Measurements from ENCODE around the gene PAQR9. TPM values are rescaled to one million over a fixed set of nuclear protein-coding genes. Genes with fewer than 3 reads are reported as not detected.

The PAQR9 gene
- total RNA-seq, 1 experiment from 2014 or later, result not detected

DNA sequence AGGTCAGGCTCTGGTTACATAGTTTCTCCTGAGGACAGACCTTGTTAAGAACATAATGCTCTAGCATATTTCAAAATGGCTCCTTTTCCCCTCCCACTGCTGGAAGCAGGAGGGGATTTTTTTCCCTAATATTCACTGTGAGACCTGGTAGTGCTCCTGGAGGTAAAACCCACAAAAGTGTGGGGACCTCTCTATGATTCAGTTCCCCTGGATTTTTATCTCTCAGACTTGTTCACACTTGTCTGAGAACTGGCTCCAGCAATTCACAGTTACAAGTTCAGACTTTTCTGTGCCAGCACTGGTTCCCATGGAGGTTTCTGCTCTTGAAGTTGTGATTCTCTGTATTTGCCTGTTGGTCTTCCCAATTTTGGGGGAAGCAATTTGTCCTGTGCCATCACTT is 38.3 kb downstream of the PAQR9 start:
- H3K27ac ChIP-seq, result no peak overlapping the region
- no peaks in the 10 kb centered on the region for H3K4me1 ChIP-seq (replicated peaks; ENCODE audit: insufficient read depth)
- no peak overlapping the region for H3K4me2 ChIP-seq
- DNase-seq, result no peak
- H3K9me2 ChIP-seq (ENCODE audit: insufficient read depth), result no peaks in the 10 kb centered on the region
- no peak overlapping the region for H3K4me3 ChIP-seq
- BruUV-seq (replicated peaks), result no TSS peak
- intact Hi-C loops (cut with micrococcal nuclease; ENCODE audit: unreplicated experiment), result no loop called here
- H3K79me2 ChIP-seq (ENCODE audit: low read depth), result no peaks in the 10 kb centered on the region
- H2AFZ ChIP-seq, result no peak overlapping the region
- H3F3A ChIP-seq (ENCODE audit: insufficient read depth, low read depth), result no peaks in the 10 kb centered on the region
- ChIA-PET POLR2A (ENCODE audit: unreplicated experiment) (no interaction called here), CTCF (no interaction called here)
- H3K9me3 ChIP-seq (ENCODE audit: insufficient read depth, low read depth), result no peaks in the 10 kb centered on the region; the same call in 1 of the 2 replicates
- H4K20me1 ChIP-seq (ENCODE audit: insufficient read depth), result no peaks in the 10 kb centered on the region
- TF ChIP-seq EZH2 (IDR thresholded peaks at IDR 0.05; ENCODE audit: low read depth), result no peak
- TF ChIP-seq, protein P1, sequence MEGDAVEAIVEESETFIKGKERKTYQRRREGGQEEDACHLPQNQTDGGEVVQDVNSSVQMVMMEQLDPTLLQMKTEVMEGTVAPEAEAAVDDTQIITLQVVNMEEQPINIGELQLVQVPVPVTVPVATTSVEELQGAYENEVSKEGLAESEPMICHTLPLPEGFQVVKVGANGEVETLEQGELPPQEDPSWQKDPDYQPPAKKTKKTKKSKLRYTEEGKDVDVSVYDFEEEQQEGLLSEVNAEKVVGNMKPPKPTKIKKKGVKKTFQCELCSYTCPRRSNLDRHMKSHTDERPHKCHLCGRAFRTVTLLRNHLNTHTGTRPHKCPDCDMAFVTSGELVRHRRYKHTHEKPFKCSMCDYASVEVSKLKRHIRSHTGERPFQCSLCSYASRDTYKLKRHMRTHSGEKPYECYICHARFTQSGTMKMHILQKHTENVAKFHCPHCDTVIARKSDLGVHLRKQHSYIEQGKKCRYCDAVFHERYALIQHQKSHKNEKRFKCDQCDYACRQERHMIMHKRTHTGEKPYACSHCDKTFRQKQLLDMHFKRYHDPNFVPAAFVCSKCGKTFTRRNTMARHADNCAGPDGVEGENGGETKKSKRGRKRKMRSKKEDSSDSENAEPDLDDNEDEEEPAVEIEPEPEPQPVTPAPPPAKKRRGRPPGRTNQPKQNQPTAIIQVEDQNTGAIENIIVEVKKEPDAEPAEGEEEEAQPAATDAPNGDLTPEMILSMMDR (conservative IDR thresholded peaks at IDR 0.05), result no peak
- H3K36me3 ChIP-seq (ENCODE audit: low read depth), result no peaks in the 10 kb centered on the region
- H3K27me3 ChIP-seq (ENCODE audit: insufficient read depth, low read depth), result no peaks in the 10 kb centered on the region

DNA sequence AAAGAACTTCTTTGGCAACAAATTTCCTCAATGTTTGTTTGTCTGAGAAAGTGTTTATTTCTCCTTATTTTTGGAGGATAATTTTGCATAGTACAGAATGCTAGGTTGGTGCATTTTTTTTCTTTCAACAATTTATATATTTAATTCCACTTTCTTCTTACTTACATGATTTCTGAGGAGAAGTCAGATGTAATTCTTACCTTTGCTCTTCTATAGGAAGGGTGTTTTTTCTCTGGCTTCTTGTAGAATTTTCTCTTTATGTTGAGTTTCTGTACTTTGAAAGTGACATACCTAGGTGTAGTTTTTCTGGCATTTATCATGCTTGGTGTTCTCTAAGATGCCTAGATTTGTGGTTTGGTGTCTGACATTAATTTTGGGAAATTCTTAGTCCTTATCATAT is 39.8 kb downstream of the PAQR9 start:
- POLR2A ChIA-PET (ENCODE audit: unreplicated experiment), result no interaction called here

DNA sequence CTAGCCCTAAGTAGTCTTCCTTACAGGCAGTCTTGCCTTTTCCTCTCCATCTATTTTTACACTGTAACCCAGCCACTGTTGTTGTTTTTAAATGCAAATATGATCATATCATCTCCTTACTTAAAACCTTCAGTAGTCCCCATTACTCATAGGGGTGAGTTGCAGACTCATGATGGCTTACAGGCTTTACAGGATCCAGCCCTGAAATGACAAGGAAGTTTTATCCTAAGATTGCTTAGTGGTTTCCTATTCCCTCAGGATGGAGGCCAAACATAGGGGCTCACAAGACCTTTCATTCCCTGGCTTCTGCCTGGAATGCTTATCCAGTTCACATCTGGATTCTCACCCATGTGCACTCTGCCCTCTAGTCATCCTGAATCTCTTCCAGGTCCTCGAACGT is 46.9 kb downstream of the PAQR9 start:
- Histone ChIP-seq H3K27me3 (ENCODE audit: insufficient read depth, low read depth) (no peaks in the 10 kb centered on the region), H3K4me3 (no peak overlapping the region), H3F3A (ENCODE audit: insufficient read depth, low read depth) (no peaks in the 10 kb centered on the region), H4K20me1 (ENCODE audit: insufficient read depth) (no peaks in the 10 kb centered on the region), H3K4me1 (replicated peaks; ENCODE audit: insufficient read depth) (no peaks in the 10 kb centered on the region), H3K27ac (no peak overlapping the region), H3K4me2 (no peak overlapping the region), H3K9me3 (ENCODE audit: insufficient read depth, low read depth) (no peaks in the 10 kb centered on the region), H3K36me3 (ENCODE audit: low read depth) (no peaks in the 10 kb centered on the region), H2AFZ (no peak overlapping the region), H3K9me2 (ENCODE audit: insufficient read depth) (no peaks in the 10 kb centered on the region), H3K79me2 (ENCODE audit: low read depth) (no peaks in the 10 kb centered on the region)
- ChIA-PET CTCF (no interaction called here), POLR2A (ENCODE audit: unreplicated experiment) (no interaction called here)
- BruUV-seq (replicated peaks), result no TSS peak
- intact Hi-C loops (cut with micrococcal nuclease; ENCODE audit: unreplicated experiment), result no loop called here
- peak in 1 of 2 experiments; percentile 10 for DNase-seq
- TF ChIP-seq EZH2 (IDR thresholded peaks at IDR 0.05; ENCODE audit: low read depth), result no peak
- TF ChIP-seq, protein P1 (conservative IDR thresholded peaks at IDR 0.05), result no peak

More for the DNA sequence above, 39.8 kb downstream of the PAQR9 start:
- H3K27me3 ChIP-seq (ENCODE audit: insufficient read depth, low read depth), result no peaks in the 10 kb centered on the region
- TF ChIP-seq EZH2 (IDR thresholded peaks at IDR 0.05; ENCODE audit: low read depth), result no peak
- H3K9me2 ChIP-seq (ENCODE audit: insufficient read depth), result no peaks in the 10 kb centered on the region
- H2AFZ ChIP-seq, result no peak overlapping the region
- H3K79me2 ChIP-seq (ENCODE audit: low read depth), result no peaks in the 10 kb centered on the region
- no peak overlapping the region for H3K27ac ChIP-seq
- H3K4me2 ChIP-seq, result no peak overlapping the region
- CTCF ChIA-PET, result no interaction called here
- no peaks in the 10 kb centered on the region for H3K4me1 ChIP-seq (replicated peaks; ENCODE audit: insufficient read depth)
- no peaks in the 10 kb centered on the region; the same call in 1 of the 2 replicates for H3K9me3 ChIP-seq (ENCODE audit: insufficient read depth, low read depth)
- intact Hi-C loops (cut with micrococcal nuclease; ENCODE audit: unreplicated experiment), result no loop called here
- no TSS peak for BruUV-seq (replicated peaks)
- no peaks in the 10 kb centered on the region for H4K20me1 ChIP-seq (ENCODE audit: insufficient read depth)
- no peak for DNase-seq
- no peaks in the 10 kb centered on the region for H3F3A ChIP-seq (ENCODE audit: insufficient read depth, low read depth)
- no peak overlapping the region for H3K4me3 ChIP-seq
- no peaks in the 10 kb centered on the region for H3K36me3 ChIP-seq (ENCODE audit: low read depth)

DNA sequence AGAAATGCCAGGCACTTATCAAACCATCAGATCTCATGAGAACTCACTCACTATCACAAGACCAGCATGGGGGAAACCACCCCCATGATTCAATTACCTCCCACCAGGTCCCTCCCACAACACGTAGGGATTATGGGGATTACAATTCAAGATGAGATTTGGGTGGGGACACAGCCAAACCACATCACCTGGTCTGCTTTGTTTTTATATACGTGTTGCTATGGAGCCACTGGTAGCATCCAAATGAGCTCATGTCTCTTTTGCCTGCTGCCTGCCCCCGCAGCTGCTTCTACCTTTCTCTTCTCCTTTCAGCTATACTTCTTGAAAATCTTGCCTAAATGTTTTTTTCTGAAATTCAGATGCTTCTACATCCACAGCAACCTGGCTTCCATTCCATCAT is 47.8 kb downstream of the PAQR9 start:
- Histone ChIP-seq H3K4me3 (no peak overlapping the region), H3K4me1 (replicated peaks; ENCODE audit: insufficient read depth) (no peaks in the 10 kb centered on the region), H4K20me1 (ENCODE audit: insufficient read depth) (no peaks in the 10 kb centered on the region), H3K36me3 (ENCODE audit: low read depth) (no peaks in the 10 kb centered on the region), H3K79me2 (ENCODE audit: low read depth) (no peaks in the 10 kb centered on the region), H3K27ac (no peak overlapping the region), H3F3A (ENCODE audit: insufficient read depth, low read depth) (no peaks in the 10 kb centered on the region), H3K4me2 (no peak overlapping the region), H3K27me3 (ENCODE audit: insufficient read depth, low read depth) (no peaks in the 10 kb centered on the region), H2AFZ (no peak overlapping the region), H3K9me2 (ENCODE audit: insufficient read depth) (no peaks in the 10 kb centered on the region), H3K9me3 (ENCODE audit: insufficient read depth, low read depth) (no peaks in the 10 kb centered on the region)
- TF ChIP-seq, protein P1 (conservative IDR thresholded peaks at IDR 0.05), result no peak
- no peak for TF ChIP-seq EZH2 (IDR thresholded peaks at IDR 0.05; ENCODE audit: low read depth)
- POLR2A ChIA-PET (ENCODE audit: unreplicated experiment), result no interaction called here
- intact Hi-C loops (cut with micrococcal nuclease; ENCODE audit: unreplicated experiment), result no loop called here
- CTCF ChIA-PET, result no interaction called here
- DNase-seq, result peak in 1 of 2 experiments; percentile 15
- BruUV-seq (replicated peaks), result no TSS peak
